NB4 (cell line): ENCODE measurements around the gene RNPEP.

Experiments used
- DNase-seq: peaks from one replicate; pipeline ENCODE4 v3.0.0; 2010; ENCODE audit warnings: low read depth
- H3K4me3 ChIP-seq: one replicate; pipeline ENCODE4 v1.5.1; 2011; ENCODE audit warnings: mild to moderate bottlenecking, low read depth, low read length, moderate library complexity
- MYC ChIP-seq: IDR thresholded peaks from 2 replicates; pipeline ENCODE4 v1.6.1; 2011; ENCODE audit warnings: low read depth, low read length
- POLR2A ChIP-seq: IDR thresholded peaks from 2 replicates; pipeline ENCODE4 v1.6.1; 2011; ENCODE audit warnings: mild to moderate bottlenecking; ENCODE audit not compliant: insufficient read length; ENCODE audit errors: extremely low read depth
- TF ChIP-seq, protein P1 (sequence below): IDR thresholded peaks from one replicate; pipeline ENCODE4 v1.5.1; 2012; ENCODE audit warnings: low read depth, low read length
- TF ChIP-seq, protein P2 (sequence below): IDR thresholded peaks from 2 replicates; pipeline ENCODE4 v1.6.1; 2011; ENCODE audit warnings: low read depth, low read length

RNPEP gene

DNA sequence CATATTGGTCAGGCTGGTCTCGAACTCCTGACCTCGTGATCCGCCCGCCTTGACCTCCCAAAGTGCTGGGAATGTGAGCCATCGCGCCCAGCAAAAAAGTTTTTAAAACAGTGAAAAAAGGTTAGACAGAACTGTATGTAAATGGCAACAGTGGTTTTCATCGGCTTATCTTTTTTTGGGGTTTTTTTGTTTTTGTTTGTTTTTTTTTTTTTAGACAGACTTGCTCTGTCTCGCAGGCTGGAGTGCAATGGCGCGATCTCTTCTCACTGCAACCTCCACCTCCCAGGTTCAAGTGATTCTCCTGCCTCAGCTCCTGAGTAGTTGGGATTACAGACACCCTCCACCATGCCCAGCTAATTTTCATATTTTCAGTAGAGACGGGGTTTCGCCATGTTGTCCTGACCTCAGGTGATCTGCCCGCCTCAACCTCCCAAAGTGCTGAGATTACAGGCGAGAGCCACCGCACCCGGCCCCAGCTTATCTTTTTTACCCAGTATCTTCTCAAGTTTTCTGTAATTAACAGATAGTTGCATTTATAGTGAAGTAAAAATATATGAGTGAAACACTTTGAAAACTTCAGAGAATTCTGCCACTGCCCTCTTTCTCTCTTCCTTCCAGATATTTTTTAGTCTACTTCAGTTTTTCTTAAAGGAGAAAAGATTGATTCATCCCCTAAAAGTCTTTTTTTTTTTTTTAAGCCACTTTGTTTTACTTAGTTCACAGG lies 14.1 kb upstream of the RNPEP start:
- DNase-seq: no peak
- TF ChIP-seq, protein P1, sequence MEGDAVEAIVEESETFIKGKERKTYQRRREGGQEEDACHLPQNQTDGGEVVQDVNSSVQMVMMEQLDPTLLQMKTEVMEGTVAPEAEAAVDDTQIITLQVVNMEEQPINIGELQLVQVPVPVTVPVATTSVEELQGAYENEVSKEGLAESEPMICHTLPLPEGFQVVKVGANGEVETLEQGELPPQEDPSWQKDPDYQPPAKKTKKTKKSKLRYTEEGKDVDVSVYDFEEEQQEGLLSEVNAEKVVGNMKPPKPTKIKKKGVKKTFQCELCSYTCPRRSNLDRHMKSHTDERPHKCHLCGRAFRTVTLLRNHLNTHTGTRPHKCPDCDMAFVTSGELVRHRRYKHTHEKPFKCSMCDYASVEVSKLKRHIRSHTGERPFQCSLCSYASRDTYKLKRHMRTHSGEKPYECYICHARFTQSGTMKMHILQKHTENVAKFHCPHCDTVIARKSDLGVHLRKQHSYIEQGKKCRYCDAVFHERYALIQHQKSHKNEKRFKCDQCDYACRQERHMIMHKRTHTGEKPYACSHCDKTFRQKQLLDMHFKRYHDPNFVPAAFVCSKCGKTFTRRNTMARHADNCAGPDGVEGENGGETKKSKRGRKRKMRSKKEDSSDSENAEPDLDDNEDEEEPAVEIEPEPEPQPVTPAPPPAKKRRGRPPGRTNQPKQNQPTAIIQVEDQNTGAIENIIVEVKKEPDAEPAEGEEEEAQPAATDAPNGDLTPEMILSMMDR: no peak
- TF ChIP-seq, protein P2, sequence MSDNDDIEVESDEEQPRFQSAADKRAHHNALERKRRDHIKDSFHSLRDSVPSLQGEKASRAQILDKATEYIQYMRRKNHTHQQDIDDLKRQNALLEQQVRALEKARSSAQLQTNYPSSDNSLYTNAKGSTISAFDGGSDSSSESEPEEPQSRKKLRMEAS: no peak
- TF ChIP-seq POLR2A: no peak
- no peak for TF ChIP-seq MYC
- no peak overlapping the region for H3K4me3 ChIP-seq

DNA sequence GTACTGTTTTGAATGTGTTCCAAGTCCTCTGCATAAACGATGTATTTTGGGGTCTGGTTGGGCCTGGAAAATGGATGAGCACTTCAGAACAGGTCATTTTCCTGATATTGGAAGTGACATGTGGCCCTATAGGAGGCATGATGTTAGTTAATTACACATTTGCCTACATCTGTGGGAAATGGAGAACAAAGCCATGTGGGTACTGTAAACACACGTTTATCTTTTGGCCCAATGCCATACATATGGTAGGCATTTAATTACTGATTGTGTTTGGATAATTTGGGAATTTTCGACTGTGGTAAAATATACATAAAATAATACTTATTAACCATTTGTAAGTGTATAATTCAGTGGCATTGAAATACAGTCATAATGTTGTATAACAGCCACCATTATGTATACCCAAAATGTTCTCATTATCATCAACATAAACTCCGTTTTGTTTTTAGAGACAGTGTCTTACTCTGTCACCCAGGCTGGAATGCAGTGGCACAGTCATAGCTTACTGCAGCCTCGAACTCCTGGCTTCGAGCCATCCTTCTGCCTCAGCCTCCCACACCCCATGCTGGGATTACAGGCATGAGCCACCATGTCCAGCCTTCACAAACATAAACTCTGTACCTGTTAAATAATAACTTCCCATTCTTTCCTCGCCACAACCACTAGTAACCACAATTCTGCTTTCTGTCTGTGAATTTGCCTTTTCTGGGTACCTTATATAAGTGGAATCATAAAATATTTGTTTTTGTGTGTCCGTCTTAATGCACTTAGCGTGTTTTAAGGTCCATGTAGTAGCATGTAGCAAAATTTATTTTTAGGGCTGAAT lies 11.9 kb upstream of the RNPEP start:
- no peak for DNase-seq
- no peak overlapping the region for H3K4me3 ChIP-seq
- TF ChIP-seq POLR2A: no peak
- TF ChIP-seq, protein P1: no peak
- TF ChIP-seq, protein P2: no peak
- TF ChIP-seq MYC: no peak

DNA sequence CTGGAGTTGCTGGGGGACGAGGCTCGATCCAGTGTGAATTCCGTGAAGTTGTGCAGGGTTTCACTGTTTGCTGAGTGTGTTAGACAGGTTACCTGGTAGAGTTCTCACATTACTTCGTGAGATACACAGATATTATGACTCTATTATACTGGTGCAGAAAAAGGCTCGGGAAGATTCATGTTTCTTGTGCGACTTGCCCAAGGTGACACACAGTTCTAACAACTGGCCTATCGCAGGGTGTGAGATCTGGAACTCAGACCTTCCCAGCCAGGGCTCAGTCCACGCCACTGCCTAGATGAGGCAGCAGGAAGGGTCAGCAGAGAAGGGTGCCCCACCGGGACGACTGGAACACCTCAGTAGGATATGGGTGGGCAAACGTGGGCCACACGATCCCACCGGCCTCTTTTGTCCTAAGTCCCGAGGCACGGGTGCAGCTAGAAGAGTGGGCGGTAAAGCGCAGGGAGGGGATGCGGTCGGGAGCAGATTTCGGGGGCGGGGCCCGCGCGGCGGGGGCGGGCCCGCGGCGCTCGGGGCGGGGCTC lies 296 bp upstream of the RNPEP start:
- no peak; the same call in 1 of the 2 replicates for TF ChIP-seq MYC
- TF ChIP-seq, protein P2: no peak
- TF ChIP-seq POLR2A: no peak
- TF ChIP-seq, protein P1: no peak
- H3K4me3 ChIP-seq: peak overlapping the region; percentile 55
- DNase-seq: peak; percentile 65

DNA sequence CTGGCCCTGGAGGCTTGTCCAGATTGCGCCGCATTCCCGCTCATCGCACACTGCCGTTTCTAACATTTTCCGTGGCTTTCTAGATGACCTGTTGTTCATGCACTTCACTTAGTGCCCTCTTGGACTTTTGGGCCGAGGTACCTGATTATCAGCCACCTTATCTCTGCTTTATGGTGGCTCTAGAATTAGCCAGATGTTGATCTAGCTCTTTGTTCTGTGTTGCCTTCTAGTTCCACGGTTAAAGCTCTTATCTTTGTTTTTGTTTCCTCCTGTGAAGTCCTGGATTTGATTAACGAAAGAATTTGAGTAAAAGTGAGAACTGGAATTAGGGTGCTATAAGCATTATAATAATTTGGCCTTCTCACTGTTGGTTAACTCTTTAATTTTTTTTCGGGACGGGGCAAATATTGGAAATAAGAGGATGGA lies 945 bp downstream of the RNPEP start:
- no peak for DNase-seq
- TF ChIP-seq POLR2A (no peak), MYC (no peak)
- TF ChIP-seq, protein P2: no peak
- TF ChIP-seq, protein P1: no peak
- peak overlapping the region; percentile 61 for H3K4me3 ChIP-seq

DNA sequence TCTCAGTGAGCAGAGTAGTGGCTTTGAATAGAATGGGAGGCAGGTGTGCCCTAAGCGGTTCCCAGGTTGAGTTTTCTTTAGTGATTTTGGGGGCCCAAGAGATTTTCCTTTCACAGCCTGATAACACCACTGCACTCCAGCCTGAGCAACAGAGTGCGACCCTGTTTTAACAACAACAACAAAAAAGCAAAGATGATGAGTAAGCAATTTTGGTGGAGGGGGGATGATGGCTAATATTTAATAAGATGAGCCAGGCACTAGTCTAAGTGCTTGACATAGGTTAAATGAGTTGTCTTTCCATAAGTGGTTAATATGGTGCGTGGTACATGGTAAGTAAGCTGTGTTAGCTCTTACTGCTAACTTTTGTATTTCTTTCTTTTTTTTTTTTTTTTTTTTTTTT lies 2.0 kb downstream of the RNPEP start:
- H3K4me3 ChIP-seq: no peak overlapping the region
- TF ChIP-seq MYC (no peak), POLR2A (no peak)
- TF ChIP-seq, protein P1: no peak
- TF ChIP-seq, protein P2: no peak
- DNase-seq: no peak
